Sigmoid colon (tissue), 7 donors: Measurements from ENCODE around the gene SNRPB2. TPM values are rescaled to one million over a fixed set of nuclear protein-coding genes. Genes with fewer than 3 reads are reported as not detected.

ENCODE experiments used
- DNase-seq: peaks from one replicate; pipeline ENCODE4 v3.0.0-alpha.2; 2019
- H3K27ac ChIP-seq, 4 donors: fragments of 200-600 bp; sonication (generic); one replicate each; pipeline ENCODE4 v1.5.1; 2016 to 2019; ENCODE audit warnings: mild to moderate bottlenecking in 1 of 4
- H3K27me3 ChIP-seq, 3 donors: fragments of 200-600 bp; sonication (generic); one replicate each; pipeline ENCODE4 v1.5.1; 2019; ENCODE audit warnings: mild to moderate bottlenecking in 1 of 3
- H3K36me3 ChIP-seq, 4 donors: fragments of 200-600 bp; sonication (generic); one replicate each; pipeline ENCODE4 v1.5.1; 2016 to 2019
- H3K4me1 ChIP-seq, 4 donors: fragments of 200-600 bp; sonication (generic); one replicate each; pipeline ENCODE4 v1.5.1; 2017 to 2019
- H3K4me3 ChIP-seq, 4 donors: fragments of 200-600 bp; sonication (generic); one replicate each; pipeline ENCODE4 v1.5.1; 2017 to 2019; ENCODE audit warnings: mild to moderate bottlenecking in 2 of 4, moderate library complexity in 1 of 4
- H3K9me3 ChIP-seq, 4 donors: fragments of 200-600 bp in 3 of 4; sonication (generic) in 3 of 4; one replicate each; pipeline versions ENCODE4 v1.5.1 to v1.6.1; 2013 to 2019
- EP300 ChIP-seq, 4 donors: sonication (generic); formaldehyde crosslinking; IDR thresholded peaks; one replicate each; pipeline ENCODE4 v1.6.1; 2017; ENCODE audit warnings: antibody characterized with exemption in 4 of 4
- POLR2A ChIP-seq, 2 donors: fragments of 450-650 bp; IDR thresholded peaks; one replicate each; pipeline ENCODE4 v1.6.1; 2016; ENCODE audit warnings: antibody characterized with exemption in 2 of 2, mild to moderate bottlenecking in 2 of 2, moderate library complexity in 2 of 2
- POLR2AphosphoS5 ChIP-seq, 4 donors: sonication (generic); formaldehyde crosslinking; IDR thresholded peaks; one replicate each; pipeline ENCODE4 v1.6.1; 2017; ENCODE audit warnings: antibody characterized with exemption in 4 of 4
- WGBS, 2 donors: extraction: QIAGEN DNeasy Blood & Tissue Kit; methylation state at CpG; one replicate each; pipeline ENCODE4 v1.1.7; 2013; 5-methylcytosine and 5-hydroxymethylcytosine counted together
- intact Hi-C: fragments of 100-400 bp; cut with DNase I; formaldehyde crosslinking; loops from one replicate; pipeline ENCODE4 v1.15.1; 2023
- polyA plus RNA-seq, 3 donors: library from polyadenylated mRNA; stranded (reverse); fragments of 200-250 nt; gene quantifications; one replicate each; pipeline ENCODE4 v1.2.3, GENCODE V29; 2013
- total RNA-seq, 4 donors: library from RNA; depleted of rRNA; stranded (reverse); fragments of >200 nt; gene quantifications; one replicate each; pipeline ENCODE4 v1.1.0, GENCODE V29; 2016
- TF ChIP-seq, protein P1 (sequence below), 4 experiments: fragments of 450-650 bp in 3 of 4; fragments of 200-600 bp in 1 of 4; IDR thresholded peaks; one replicate each; pipeline ENCODE4 v1.5.1; 2016 to 2019; ENCODE audit warnings: antibody characterized with exemption in 4 of 4, mild to moderate bottlenecking in 3 of 4, moderate library complexity in 2 of 4
- donor health status: healthy with polysubstance abuse.
- donor health status: Bipolar disorder and iron deficiency.
- donor health status: healthy.

The SNRPB2 gene
- 10 to 100 TPM; 18.6 to 35.7 (median 30.5) TPM for total RNA-seq
- polyA plus RNA-seq, result 10 to 100 TPM; 52.3 to 61.4 (median 52.7) TPM

DNA sequence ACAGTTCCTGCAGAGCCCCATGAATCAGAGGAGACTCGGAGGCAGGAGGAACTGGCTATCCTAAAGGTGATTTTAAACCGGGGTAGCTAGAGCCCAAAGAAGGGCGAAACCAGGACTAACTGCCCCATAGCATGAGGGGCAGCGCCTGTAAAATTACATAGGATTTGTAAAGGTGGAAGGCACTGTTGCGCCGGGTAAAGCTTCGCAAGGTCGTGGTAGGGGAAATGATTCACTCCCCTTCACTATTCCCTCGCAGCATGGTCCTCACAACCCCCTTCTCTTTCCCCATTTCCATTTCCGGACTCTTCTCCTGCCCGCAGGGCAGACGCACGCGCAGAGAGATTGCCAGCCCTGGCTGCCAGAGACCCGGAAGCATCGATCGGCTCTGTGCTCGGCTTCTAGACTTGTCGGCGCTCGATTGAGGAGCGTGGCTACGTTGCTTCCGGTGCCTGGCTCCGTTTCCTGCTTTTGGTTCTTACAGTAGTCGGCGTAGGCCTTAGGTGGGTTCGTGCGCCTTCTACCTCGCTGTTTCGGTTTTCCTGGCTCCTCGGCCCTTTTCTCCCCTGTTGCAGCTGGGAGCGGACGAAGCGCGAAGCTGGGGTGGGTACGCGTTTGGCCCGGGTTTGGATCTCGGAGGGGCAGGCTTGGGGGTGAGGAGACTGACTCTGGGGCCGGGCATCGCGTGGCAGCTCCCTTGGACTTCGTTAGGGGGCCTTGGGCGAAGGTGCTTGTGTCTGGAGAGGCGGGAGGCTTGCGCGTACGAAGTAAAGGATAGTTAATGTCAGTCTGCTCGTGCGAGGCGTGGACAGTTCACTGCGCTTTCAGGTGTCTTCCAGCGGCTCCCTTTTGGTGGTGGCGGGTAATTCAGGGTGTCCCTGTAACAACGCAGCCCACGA lies at the start of gene SNRPB2:
TSS of gene SNRPB2 (plus strand) at position 462 of the 896 bp plus-strand sequence. CDS start 1,677 bp downstream, outside the sequence.
- WGBS, 2 donors, result 6 to 7% methylated on average over 57 of the region's 57 CpGs
- H3K9me3 ChIP-seq, result peaks cover 0 to 4% (median 0%) of the 10 kb centered on the region in 4 donors
- H3K36me3 ChIP-seq, result peaks cover 0 to 29% (median 9%) of the 10 kb centered on the region in 4 donors
- TF ChIP-seq POLR2AphosphoS5 (IDR thresholded peaks at IDR 0.05), result peak; percentile 71 to 89 (median 84)
- TF ChIP-seq, protein P1, sequence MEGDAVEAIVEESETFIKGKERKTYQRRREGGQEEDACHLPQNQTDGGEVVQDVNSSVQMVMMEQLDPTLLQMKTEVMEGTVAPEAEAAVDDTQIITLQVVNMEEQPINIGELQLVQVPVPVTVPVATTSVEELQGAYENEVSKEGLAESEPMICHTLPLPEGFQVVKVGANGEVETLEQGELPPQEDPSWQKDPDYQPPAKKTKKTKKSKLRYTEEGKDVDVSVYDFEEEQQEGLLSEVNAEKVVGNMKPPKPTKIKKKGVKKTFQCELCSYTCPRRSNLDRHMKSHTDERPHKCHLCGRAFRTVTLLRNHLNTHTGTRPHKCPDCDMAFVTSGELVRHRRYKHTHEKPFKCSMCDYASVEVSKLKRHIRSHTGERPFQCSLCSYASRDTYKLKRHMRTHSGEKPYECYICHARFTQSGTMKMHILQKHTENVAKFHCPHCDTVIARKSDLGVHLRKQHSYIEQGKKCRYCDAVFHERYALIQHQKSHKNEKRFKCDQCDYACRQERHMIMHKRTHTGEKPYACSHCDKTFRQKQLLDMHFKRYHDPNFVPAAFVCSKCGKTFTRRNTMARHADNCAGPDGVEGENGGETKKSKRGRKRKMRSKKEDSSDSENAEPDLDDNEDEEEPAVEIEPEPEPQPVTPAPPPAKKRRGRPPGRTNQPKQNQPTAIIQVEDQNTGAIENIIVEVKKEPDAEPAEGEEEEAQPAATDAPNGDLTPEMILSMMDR (IDR thresholded peaks at IDR 0.05), result no peak
- TF ChIP-seq EP300 (IDR thresholded peaks at IDR 0.05), result peak in 1 of 4 donors; percentile 7
- peak; percentile 12 to 43 for TF ChIP-seq POLR2A (IDR thresholded peaks at IDR 0.05)
- H3K4me3 ChIP-seq, result peak within 1 kb of the TSS; percentile 86 to 96 (median 92)
- H3K4me1 ChIP-seq, result peaks cover 0 to 25% (median 19%) of the 10 kb centered on the region in 4 donors
- peak within 1 kb of the TSS; percentile 74 to 88 (median 83) for H3K27ac ChIP-seq
- intact Hi-C loops, result loop anchor here (1.0 to 5.0 kb wide), 2 partner anchors 157 to 1737 kb away; partner anchors contain the start of genes DZANK1, KIF16B and POLR3F
- peaks cover 0 to 13% (median 0%) of the 10 kb centered on the region in 3 donors for H3K27me3 ChIP-seq
- peak; percentile 96 for DNase-seq

DNA sequence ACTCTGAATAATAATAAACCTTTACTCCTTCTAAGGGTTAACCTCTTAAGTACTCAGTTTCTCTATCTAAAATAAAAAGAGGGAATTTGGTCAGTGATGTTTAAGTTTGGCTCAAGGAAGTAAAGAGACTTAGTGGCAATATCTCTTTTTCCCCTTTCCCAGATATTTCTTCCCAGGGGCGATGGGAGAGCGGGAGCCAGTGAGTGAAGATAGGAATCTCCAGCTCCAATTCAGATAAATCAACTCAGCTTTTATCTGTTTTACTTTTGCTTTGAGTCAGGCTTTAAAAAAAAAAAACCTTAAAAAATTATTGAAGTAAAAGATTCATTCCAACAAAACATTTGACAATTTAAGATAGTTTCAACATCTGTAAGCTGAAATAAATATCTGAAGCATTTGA lies 45.4 kb upstream of the SNRPB2 start:
- H3K4me1 ChIP-seq, result no peaks in the 10 kb centered on the region
- H3K9me3 ChIP-seq, result no peaks in the 10 kb centered on the region
- TF ChIP-seq, protein P1 (IDR thresholded peaks at IDR 0.05), result no peak
- TF ChIP-seq EP300 (IDR thresholded peaks at IDR 0.05), result no peak
- no peak for TF ChIP-seq POLR2A (IDR thresholded peaks at IDR 0.05)
- no peak for TF ChIP-seq POLR2AphosphoS5 (IDR thresholded peaks at IDR 0.05)
- no peaks in the 10 kb centered on the region for H3K27me3 ChIP-seq
- H3K4me3 ChIP-seq, result no peak overlapping the region
- no peaks in the 10 kb centered on the region for H3K36me3 ChIP-seq
- no peak overlapping the region for H3K27ac ChIP-seq
- DNase-seq, result no peak
- 93 to 94% methylated on average over 2 of the region's 2 CpGs for WGBS, 2 donors
- intact Hi-C loops, result no loop called here

DNA sequence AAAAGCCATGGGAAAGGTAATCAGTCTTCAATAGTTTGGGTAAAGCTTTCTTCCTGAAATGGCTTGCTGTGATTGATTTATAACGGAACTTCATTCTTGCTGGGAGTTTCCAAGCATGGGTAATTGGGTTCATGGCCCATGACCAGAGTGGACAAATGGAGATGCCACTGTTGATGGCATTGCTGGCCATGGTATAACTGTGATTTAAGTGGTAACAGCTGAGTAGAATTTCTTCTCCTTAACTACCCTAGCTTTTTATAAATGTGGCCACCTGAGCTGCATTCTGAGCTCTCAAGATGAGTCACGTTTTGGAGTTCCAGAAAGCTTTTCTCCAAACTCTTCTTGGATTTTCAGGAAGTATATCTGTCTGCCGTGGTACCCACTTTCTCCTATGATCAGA lies 39.9 kb upstream of the SNRPB2 start:
- Histone ChIP-seq H3K36me3 (no peaks in the 10 kb centered on the region), H3K27me3 (no peaks in the 10 kb centered on the region), H3K4me1 (peaks cover 0 to 6% (median 2%) of the 10 kb centered on the region in 4 donors), H3K9me3 (no peaks in the 10 kb centered on the region), H3K4me3 (no peak overlapping the region), H3K27ac (no peak overlapping the region)
- intact Hi-C loops, result no loop called here
- no peak for DNase-seq
- WGBS, 2 donors, result 54 to 56% methylated on average over 3 of the region's 3 CpGs
- TF ChIP-seq EP300 (IDR thresholded peaks at IDR 0.05) (no peak), POLR2AphosphoS5 (IDR thresholded peaks at IDR 0.05) (no peak), POLR2A (IDR thresholded peaks at IDR 0.05) (no peak)
- TF ChIP-seq, protein P1 (IDR thresholded peaks at IDR 0.05), result no peak

DNA sequence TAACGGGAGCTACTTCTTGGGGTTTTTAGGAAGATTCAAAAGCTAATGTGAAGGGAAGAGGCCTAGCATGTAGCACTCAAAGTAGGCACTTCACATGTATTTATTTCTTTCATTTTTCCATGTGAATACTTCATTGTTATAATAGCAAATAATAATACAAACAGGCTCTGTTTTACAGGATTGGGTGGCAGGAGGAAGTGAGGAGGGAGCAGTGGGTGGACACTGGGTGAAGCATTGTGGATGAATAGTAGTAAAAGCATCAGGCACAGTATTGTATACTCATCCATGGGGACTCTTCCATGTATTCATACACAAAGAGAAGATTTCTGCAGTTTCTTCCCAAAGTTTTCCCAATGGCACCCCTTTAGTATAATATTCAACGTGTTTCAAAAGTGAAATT lies 38.4 kb upstream of the SNRPB2 start:
- Histone ChIP-seq H3K4me3 (no peak overlapping the region), H3K36me3 (no peaks in the 10 kb centered on the region), H3K27ac (no peak overlapping the region), H3K4me1 (peaks cover 0 to 6% (median 2%) of the 10 kb centered on the region in 4 donors), H3K9me3 (no peaks in the 10 kb centered on the region), H3K27me3 (no peaks in the 10 kb centered on the region)
- no peak for TF ChIP-seq POLR2A (IDR thresholded peaks at IDR 0.05)
- TF ChIP-seq, protein P1 (IDR thresholded peaks at IDR 0.05), result no peak
- TF ChIP-seq POLR2AphosphoS5 (IDR thresholded peaks at IDR 0.05), result no peak
- no peak for TF ChIP-seq EP300 (IDR thresholded peaks at IDR 0.05)
- 86 to 87% methylated on average over 2 of the region's 2 CpGs for WGBS, 2 donors
- DNase-seq, result no peak
- intact Hi-C loops, result no loop called here
